Activated T-helper 2 cell treated with anti-CD3 and anti-CD28 coated beads, Interferon-gamma antibody, Interleukin-2, Interleukin-4, amounts not matched to agents 10 μg/mL and 5 μg/mL and 100 μg/mL, durations not matched to agents 14 hours and 24 hours and 36 hours (primary cell): ENCODE data around the gene DCAF7. TPM values are rescaled to one million over a fixed set of nuclear protein-coding genes. Genes with fewer than 3 reads are reported as not detected.

ENCODE experiments used
- DNase-seq: peaks from one replicate; pipeline ENCODE4 v3.0.0; 2021; ENCODE audit warnings: low spot score
- H3K27ac Mint-ChIP-seq: one replicate; pipeline ENCODE4 v1.8.0; 2021; ENCODE audit warnings: mixed read lengths
- H3K27me3 Mint-ChIP-seq: one replicate; pipeline ENCODE4 v1.8.0; 2021; ENCODE audit warnings: low read depth, mixed read lengths
- H3K36me3 Mint-ChIP-seq: one replicate; pipeline ENCODE4 v1.8.0; 2021; ENCODE audit warnings: low read depth, mixed read lengths
- H3K4me1 Mint-ChIP-seq: one replicate; pipeline ENCODE4 v1.8.0; 2021; ENCODE audit warnings: low read depth, mixed read lengths
- H3K4me3 Mint-ChIP-seq: one replicate; pipeline ENCODE4 v1.8.0; 2021; ENCODE audit warnings: low read depth, mild to moderate bottlenecking, moderate library complexity, mixed read lengths
- H3K9me3 Mint-ChIP-seq: one replicate; pipeline ENCODE4 v1.8.0; 2021; ENCODE audit warnings: mixed read lengths
- intact Hi-C: fragments of 100-400 bp; cut with micrococcal nuclease; formaldehyde crosslinking; loops from one replicate; pipeline ENCODE4 v1.15.1; 2023
- total RNA-seq: library from RNA; stranded (reverse); gene quantifications from 2 replicates; pipeline ENCODE4 v1.2.3, GENCODE V29; 2022

DCAF7 gene
- total RNA-seq, 1 donor from 2014 or later: 119 TPM

GRCh38 chr17:63516910-63517824 is 33.1 kb upstream of the DCAF7 start:
- intact Hi-C loops: no loop called here
- DNase-seq: no peak
- H3K27ac Mint-ChIP-seq: no peak overlapping the region
- H3K4me3 Mint-ChIP-seq: no peak overlapping the region
- no peaks in the 10 kb centered on the region for H3K9me3 Mint-ChIP-seq
- H3K4me1 Mint-ChIP-seq: peaks cover 8% of the 10 kb centered on the region
- no peaks in the 10 kb centered on the region for H3K36me3 Mint-ChIP-seq
- peaks cover 16% of the 10 kb centered on the region for H3K27me3 Mint-ChIP-seq

DNA sequence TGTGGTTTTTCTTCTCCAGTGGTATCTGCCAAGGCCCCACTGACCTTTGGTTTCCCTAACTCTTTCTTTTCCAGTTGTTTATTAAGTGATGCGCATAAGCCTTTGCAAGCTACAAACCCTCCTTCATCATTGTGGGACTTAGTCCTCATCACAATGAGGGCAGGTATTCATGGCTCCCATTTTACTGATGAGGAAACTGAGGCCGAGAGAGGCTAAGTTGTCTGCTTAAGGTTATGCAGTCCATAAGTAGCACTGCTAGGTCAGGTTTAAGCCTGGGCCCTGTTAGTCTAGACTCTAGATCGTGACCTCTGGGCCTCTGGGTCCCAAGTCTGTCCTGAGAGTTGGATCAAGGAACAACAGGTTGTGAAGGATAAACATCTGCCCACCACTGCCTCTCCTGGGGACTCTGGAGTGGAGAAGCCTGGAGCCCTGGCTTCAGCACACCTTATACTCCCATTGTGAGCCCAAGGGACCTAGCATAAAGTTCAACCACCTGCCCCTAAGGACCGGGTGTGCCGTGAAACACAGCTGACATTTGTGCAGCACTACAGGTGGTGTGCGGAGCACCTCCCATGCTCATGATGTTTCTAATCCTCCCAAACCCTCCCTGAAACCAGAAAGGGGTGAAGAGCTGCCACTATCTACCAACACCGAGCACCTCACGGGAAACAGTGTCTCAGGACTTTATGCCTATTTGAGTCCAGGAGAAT is 32.3 kb upstream of the DCAF7 start:
- intact Hi-C loops: no loop called here
- DNase-seq: no peak
- no peak overlapping the region for H3K27ac Mint-ChIP-seq
- H3K4me1 Mint-ChIP-seq: peaks cover 8% of the 10 kb centered on the region
- no peaks in the 10 kb centered on the region for H3K36me3 Mint-ChIP-seq
- H3K27me3 Mint-ChIP-seq: peaks cover 14% of the 10 kb centered on the region
- H3K4me3 Mint-ChIP-seq: no peak overlapping the region
- no peaks in the 10 kb centered on the region for H3K9me3 Mint-ChIP-seq

GRCh38 chr17:63519116-63519881 is 31.0 kb upstream of the DCAF7 start:
- intact Hi-C loops: no loop called here
- peaks cover 8% of the 10 kb centered on the region for H3K4me1 Mint-ChIP-seq
- DNase-seq: no peak
- H3K27me3 Mint-ChIP-seq: peaks cover 22% of the 10 kb centered on the region
- no peak overlapping the region for H3K27ac Mint-ChIP-seq
- no peak overlapping the region for H3K4me3 Mint-ChIP-seq
- H3K9me3 Mint-ChIP-seq: no peaks in the 10 kb centered on the region
- H3K36me3 Mint-ChIP-seq: no peaks in the 10 kb centered on the region

- H3K9me3 Mint-ChIP-seq: no peaks in the 10 kb centered on the region
- intact Hi-C loops: no loop called here
Observed at GRCh38 chr17:63519972-63520882, 30.1 kb upstream of the DCAF7 start.

GRCh38 chr17:63523253-63523855 is 26.9 kb upstream of the DCAF7 start, which contains the start of gene KCNH6:
KCNH6 (plus strand) TSS chr17:63523358; CDS start chr17:63523414, 56 bp downstream.
- Mint-ChIP-seq H3K4me1 (no peaks in the 10 kb centered on the region), H3K27me3 (peaks cover 21% of the 10 kb centered on the region), H3K9me3 (no peaks in the 10 kb centered on the region), H3K36me3 (no peaks in the 10 kb centered on the region), H3K27ac (no peak within 1 kb of the TSS), H3K4me3 (no peak within 1 kb of the TSS)
- intact Hi-C loops: no loop called here
- DNase-seq: no peak

More at GRCh38 chr17:63519972-63520882, 30.1 kb upstream of the DCAF7 start:
- Mint-ChIP-seq H3K27ac (no peak overlapping the region), H3K4me3 (no peak overlapping the region), H3K4me1 (peaks cover 8% of the 10 kb centered on the region), H3K27me3 (peaks cover 25% of the 10 kb centered on the region), H3K36me3 (no peaks in the 10 kb centered on the region)
- DNase-seq: no peak

DNA sequence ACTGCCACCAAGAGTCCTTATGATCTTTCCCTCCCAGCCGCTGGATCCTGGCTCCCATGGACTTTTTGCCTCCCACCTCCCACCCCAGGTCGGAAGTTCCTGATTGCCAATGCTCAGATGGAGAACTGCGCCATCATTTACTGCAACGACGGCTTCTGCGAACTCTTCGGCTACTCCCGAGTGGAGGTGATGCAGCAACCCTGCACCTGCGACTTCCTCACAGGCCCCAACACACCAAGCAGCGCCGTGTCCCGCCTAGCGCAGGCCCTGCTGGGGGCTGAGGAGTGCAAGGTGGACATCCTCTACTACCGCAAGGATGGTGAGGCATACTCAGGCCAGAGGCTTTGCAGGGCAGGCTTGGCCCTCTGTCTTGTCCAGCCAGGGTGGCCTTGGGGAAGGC is 26.2 kb upstream of the DCAF7 start:
- Mint-ChIP-seq H3K9me3 (no peaks in the 10 kb centered on the region), H3K4me1 (no peaks in the 10 kb centered on the region), H3K4me3 (no peak overlapping the region), H3K27ac (no peak overlapping the region), H3K27me3 (peaks cover 21% of the 10 kb centered on the region), H3K36me3 (no peaks in the 10 kb centered on the region)
- intact Hi-C loops: no loop called here
- DNase-seq: no peak

- DNase-seq: no peak
- H3K36me3 Mint-ChIP-seq: no peaks in the 10 kb centered on the region
- intact Hi-C loops: no loop called here
- no peak overlapping the region for H3K4me3 Mint-ChIP-seq
- H3K27ac Mint-ChIP-seq: no peak overlapping the region
- no peaks in the 10 kb centered on the region for H3K4me1 Mint-ChIP-seq
- H3K27me3 Mint-ChIP-seq: peaks cover 21% of the 10 kb centered on the region
- no peaks in the 10 kb centered on the region for H3K9me3 Mint-ChIP-seq
Observed at GRCh38 chr17:63525190-63525946, 24.9 kb upstream of the DCAF7 start.

- Mint-ChIP-seq H3K27ac (no peak overlapping the region), H3K4me3 (no peak overlapping the region), H3K9me3 (no peaks in the 10 kb centered on the region), H3K27me3 (peaks cover 16% of the 10 kb centered on the region), H3K4me1 (no peaks in the 10 kb centered on the region), H3K36me3 (no peaks in the 10 kb centered on the region)
- DNase-seq: no peak
- intact Hi-C loops: no loop called here
Observed at GRCh38 chr17:63526861-63527260, 23.4 kb upstream of the DCAF7 start.

DNA sequence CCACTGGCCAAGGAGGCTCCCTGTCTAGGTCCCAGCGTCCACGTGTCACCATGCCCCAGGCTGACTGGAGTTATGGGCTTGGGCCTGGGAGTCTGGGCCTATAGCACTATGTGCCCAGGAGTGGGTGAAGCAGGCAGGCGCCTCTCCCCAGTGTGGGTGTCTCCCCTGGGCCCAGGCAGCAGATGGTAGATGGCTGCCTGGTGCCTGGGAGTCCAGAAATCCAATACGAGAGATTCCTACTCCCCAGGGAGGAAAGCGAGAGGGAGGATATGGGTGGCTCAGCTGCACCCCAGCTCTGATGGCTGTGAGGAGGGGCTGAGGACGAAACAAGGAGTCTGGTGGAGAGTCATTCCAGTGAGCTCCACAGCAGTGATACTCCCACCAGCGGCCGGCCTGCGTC is 22.1 kb upstream of the DCAF7 start:
- H3K4me1 Mint-ChIP-seq: no peaks in the 10 kb centered on the region
- no peaks in the 10 kb centered on the region for H3K9me3 Mint-ChIP-seq
- no peak overlapping the region for H3K27ac Mint-ChIP-seq
- H3K36me3 Mint-ChIP-seq: no peaks in the 10 kb centered on the region
- DNase-seq: no peak
- H3K4me3 Mint-ChIP-seq: no peak overlapping the region
- intact Hi-C loops: no loop called here
- peaks cover 14% of the 10 kb centered on the region for H3K27me3 Mint-ChIP-seq

DNA sequence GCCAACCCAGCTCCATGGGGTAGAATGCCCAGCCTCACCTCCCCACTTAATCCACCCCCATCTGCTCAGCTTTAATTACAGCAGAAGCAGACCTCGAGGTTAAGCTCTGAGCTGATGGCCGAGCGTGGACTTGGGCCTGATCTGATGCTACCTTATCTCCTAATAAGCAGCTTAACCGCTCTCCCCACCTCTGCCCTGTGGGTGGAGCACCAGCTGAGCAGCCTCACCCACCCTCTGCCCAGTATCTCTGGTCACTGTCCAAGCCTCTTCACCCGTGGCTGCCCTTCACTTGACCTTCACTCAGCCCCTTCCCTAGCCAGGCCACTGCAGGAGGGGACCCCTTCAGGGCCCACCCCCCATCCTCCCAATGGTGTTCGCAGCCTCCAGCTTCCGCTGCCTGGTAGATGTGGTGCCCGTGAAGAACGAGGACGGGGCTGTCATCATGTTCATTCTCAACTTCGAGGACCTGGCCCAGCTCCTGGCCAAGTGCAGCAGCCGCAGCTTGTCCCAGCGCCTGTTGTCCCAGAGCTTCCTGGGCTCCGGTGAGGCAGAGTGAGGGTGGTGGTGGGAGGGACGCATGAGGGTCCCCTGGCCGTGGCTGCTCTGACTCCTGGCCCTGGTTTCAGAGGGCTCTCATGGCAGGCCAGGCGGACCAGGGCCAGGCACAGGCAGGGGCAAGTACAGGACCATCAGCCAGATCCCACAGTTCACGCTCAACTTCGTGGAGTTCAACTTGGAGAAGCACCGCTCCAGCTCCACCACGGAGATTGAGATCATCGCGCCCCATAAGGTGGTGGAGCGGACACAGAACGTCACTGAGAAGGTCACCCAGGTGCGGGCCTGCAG is 20.3 kb upstream of the DCAF7 start:
- no peak for DNase-seq
- intact Hi-C loops: no loop called here
- no peaks in the 10 kb centered on the region for H3K9me3 Mint-ChIP-seq

More for the DNA sequence above, 20.3 kb upstream of the DCAF7 start:
- no peak overlapping the region for H3K27ac Mint-ChIP-seq
- H3K4me3 Mint-ChIP-seq: no peak overlapping the region
- H3K4me1 Mint-ChIP-seq: no peaks in the 10 kb centered on the region
- H3K27me3 Mint-ChIP-seq: peaks cover 3% of the 10 kb centered on the region
- H3K36me3 Mint-ChIP-seq: no peaks in the 10 kb centered on the region
